NT2/D1 (cell line): Measurements from ENCODE around the gene CDC42EP4.

Source experiments
- SUZ12 ChIP-seq: IDR thresholded peaks from 2 replicates; pipeline ENCODE4 v1.6.1; 2011; ENCODE audit not compliant: insufficient read length, insufficient read depth; ENCODE audit errors: extremely low read depth
- ZNF274 ChIP-seq: IDR thresholded peaks from 2 replicates; pipeline ENCODE4 v1.6.1; 2011; ENCODE audit warnings: mild to moderate bottlenecking, low read depth, low read length

DNA sequence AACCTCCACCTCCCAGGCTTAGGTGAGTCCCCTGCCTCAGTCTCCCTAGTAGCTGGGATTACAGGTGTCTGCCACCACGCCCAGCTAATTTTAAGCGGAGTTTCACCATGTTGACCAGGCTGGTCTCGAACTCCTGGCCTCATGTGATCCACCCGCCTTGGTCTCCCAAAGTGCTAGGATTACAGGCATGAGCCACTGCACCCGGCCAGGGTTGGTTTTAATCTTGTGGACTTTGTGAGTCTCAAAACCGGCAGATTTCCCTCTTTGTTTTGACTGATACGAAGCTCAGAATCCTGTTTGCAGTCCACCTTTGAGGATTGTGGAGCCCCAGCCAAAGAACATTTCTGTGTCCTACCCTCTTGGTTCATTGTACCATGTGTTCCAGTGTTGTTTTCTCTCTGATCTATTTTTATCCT lies 33.7 kb downstream of the CDC42EP4 start:
- no peak for TF ChIP-seq SUZ12
- no peak for TF ChIP-seq ZNF274
